AG04449 (cell line): ENCODE measurements around the gene DCP1A.
A peak's percentile ranks its signal among the peaks of the same experiment; 100 is the strongest.
"Not testable (repeated sequence)": the region's sequence is repeated elsewhere in the genome, so short reads cannot be mapped to it uniquely, and the experiment has no call there.

Source experiments
- CTCF ChIA-PET: fragments of 350-600 bp; formaldehyde crosslinking; extraction: SDS; loops from one replicate; lab custom pipeline; 2021; ENCODE audit warnings: antibody characterized with exemption; lab: Yijun Ruan, JAX
- POLR2A ChIA-PET: fragments of 400-600, 350-600 bp; formaldehyde crosslinking; extraction: SDS; loops from one replicate; lab custom pipeline; 2020; ENCODE audit warnings: antibody characterized with exemption, inconsistent platforms; lab: Yijun Ruan, JAX
- DNase-seq: peaks from one replicate; pipeline ENCODE4 v3.0.0-alpha.2; 2010; ENCODE audit warnings: low read depth, low spot score
- H3K4me3 ChIP-seq: 2 replicates; pipeline ENCODE4 v1.5.1; 2011; ENCODE audit warnings: low read depth, mild to moderate bottlenecking, control low read depth, low read length
- TF ChIP-seq, protein P1 (sequence below): IDR thresholded peaks from one replicate; pipeline ENCODE4 v1.5.1; 2011; ENCODE audit warnings: mild to moderate bottlenecking, moderate library complexity, low read length, control low read depth, inconsistent platforms; ENCODE audit not compliant: insufficient read depth; ENCODE audit errors: missing control alignments

Gene DCP1A

DNA sequence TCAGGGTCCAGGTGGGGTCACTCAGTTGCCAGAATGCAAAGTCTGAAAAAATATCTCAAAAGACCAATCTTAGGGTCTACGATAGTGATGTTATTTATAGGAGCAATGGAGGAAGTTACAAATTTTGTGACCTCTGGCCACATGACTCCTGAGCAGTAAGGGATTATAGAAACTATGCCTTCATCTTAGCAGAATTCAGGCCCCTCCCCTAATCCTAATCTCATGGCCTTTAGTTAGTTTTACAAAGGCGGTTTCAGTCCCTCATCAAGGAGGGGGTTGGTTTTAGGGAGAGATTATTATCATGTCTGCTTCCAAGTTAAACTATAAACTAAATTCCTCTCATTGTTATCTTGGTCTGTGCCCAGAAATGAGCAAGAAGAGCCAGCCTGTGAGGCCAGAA, 5.9 kb upstream of the DCP1A start:
- CTCF ChIA-PET = no interaction called here
- H3K4me3 ChIP-seq = no peak overlapping the region
- TF ChIP-seq, protein P1, sequence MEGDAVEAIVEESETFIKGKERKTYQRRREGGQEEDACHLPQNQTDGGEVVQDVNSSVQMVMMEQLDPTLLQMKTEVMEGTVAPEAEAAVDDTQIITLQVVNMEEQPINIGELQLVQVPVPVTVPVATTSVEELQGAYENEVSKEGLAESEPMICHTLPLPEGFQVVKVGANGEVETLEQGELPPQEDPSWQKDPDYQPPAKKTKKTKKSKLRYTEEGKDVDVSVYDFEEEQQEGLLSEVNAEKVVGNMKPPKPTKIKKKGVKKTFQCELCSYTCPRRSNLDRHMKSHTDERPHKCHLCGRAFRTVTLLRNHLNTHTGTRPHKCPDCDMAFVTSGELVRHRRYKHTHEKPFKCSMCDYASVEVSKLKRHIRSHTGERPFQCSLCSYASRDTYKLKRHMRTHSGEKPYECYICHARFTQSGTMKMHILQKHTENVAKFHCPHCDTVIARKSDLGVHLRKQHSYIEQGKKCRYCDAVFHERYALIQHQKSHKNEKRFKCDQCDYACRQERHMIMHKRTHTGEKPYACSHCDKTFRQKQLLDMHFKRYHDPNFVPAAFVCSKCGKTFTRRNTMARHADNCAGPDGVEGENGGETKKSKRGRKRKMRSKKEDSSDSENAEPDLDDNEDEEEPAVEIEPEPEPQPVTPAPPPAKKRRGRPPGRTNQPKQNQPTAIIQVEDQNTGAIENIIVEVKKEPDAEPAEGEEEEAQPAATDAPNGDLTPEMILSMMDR = no peak
- POLR2A ChIA-PET = no interaction called here
- no peak for DNase-seq

DNA sequence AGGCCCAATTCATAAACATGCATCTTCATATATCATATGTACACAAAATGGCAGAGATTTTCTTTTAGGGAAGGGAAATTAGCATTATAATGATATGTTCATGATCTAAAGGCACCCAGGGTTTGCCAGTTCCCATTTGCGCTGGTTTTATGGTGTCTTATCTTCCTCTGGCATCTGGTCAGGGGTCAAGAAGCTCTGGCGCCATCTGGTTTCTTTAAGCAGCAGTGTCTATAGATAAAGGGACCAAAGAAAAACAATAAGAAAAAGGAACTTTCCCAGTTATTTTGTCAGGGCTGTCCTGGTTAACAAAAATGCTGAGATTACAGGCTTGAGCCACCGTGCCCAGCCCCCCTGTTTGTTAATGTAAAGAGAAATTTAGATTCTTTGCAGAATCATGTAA, 3.3 kb upstream of the DCP1A start:
- no peak overlapping the region for H3K4me3 ChIP-seq
- TF ChIP-seq, protein P1 = no peak
- ChIA-PET POLR2A (no interaction called here), CTCF (interaction anchor here (1.0 to 1.5 kb wide), 7 partner anchors 12 to 588 kb away, joined by 3 to 4 read pairs (median 3); no protein-coding TSS in a partner anchor)
- no peak for DNase-seq

DNA sequence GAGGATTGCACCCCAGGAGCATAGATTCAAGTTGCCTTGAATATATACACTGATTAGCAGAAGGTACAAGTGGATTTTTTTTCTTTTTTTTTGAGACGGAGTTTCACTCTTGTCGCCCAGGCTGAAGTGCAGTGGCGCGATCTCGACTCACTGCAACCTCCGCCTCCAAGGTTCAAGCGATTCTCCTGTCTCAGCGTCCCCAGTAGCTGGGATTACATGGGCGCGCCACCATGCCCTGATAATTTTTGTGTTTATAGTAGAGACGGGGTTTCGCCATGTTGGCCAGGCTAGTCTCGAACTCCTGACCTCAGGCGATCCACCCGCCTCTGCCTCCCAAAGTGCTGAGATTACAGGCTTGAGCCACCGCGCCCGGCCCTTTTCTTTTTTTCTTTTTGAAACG, 775 bp upstream of the DCP1A start:
- CTCF ChIA-PET = interaction anchor here (0.7 to 2.6 kb wide), 4 partner anchors 9 to 152 kb away, joined by 3 to 8 read pairs (median 4); no protein-coding TSS in a partner anchor
- H3K4me3 ChIP-seq = peak overlapping the region; percentile 97
- not testable (repeated sequence) for DNase-seq
- POLR2A ChIA-PET = interaction anchor here (0.6 to 1.5 kb wide), 4 partner anchors 9 to 544 kb away, joined by 3 read pairs; partner anchors contain the start of gene SELENOK

DNA sequence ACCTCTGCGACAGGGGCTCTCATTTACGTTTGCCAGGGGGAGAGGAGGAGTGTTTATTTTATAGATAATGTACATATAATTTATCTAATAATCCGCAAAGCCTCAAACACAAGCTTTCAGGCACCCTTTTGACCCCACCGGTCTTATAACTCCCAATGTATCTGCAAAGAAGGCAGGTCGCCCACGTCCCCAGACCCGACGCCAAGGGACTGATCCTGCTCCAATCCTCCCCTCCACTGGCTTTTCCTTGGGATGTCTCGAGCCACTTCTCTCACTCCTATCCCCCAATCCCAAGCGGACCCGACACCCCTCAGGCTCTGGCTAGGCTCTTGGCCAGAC, 452 bp downstream of the DCP1A start:
- TF ChIP-seq, protein P1 = no peak
- ChIA-PET POLR2A (no interaction called here), CTCF (interaction anchor here (1.8 to 2.6 kb wide), 3 partner anchors 10 to 151 kb away, joined by 4 to 8 read pairs (median 4); no protein-coding TSS in a partner anchor)
- no peak for DNase-seq
- H3K4me3 ChIP-seq = peak overlapping the region; percentile 97

DNA sequence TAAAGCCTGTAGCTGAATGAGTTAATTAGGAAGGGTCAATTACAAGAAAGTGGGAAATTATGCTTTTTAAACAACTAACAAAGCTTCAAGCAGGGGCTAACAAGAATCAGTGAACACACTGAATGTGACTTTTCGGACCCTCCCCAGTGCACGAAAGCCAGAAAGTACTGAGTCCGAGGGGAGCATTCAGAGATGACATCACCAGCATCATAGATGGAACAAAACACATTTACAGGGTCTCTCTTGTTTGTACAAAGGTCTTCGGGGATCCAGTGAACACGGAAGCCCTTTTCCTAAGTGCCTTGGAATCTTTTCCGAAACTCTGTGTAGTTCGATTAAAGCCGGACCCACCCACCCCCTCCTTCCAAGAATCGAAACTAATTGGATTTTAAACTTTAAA, 829 bp downstream of the DCP1A start:
- TF ChIP-seq, protein P1 = no peak
- DNase-seq = no peak
- ChIA-PET POLR2A (no interaction called here), CTCF (interaction anchor here (1.1 to 2.6 kb wide), 3 partner anchors 10 to 47 kb away, joined by 4 to 8 read pairs (median 4); no protein-coding TSS in a partner anchor)
- peak overlapping the region; percentile 97 for H3K4me3 ChIP-seq

DNA sequence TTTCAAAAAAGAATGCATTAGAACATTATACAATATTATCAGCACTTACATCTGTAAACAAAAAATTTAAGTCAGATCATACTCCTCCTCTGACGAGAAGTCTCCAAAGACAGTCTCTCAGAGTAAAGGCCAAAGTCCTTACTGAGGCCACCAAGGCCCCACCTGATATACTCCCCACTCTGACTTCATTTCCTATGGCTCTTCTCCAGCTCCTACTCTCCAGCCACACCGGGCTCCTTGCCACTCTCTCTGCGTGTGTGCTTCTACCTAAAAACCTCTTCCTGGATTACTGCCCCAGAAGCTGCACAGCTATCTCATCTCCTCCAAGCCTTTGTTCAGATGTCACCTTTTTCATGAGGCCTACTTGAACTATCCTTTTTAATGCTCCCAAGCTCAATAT, 5.0 kb downstream of the DCP1A start:
- TF ChIP-seq, protein P1 = no peak
- ChIA-PET CTCF (interaction anchor here (1.5 kb wide), 1 partner anchor 22 kb away, joined by 3 read pairs; no protein-coding TSS in a partner anchor), POLR2A (interaction anchor here (1.1 kb wide), 1 partner anchor 18 kb away, joined by 3 read pairs; no protein-coding TSS in a partner anchor)
- no peak for DNase-seq
- no peak overlapping the region for H3K4me3 ChIP-seq
